Neural progenitor cell (in vitro differentiated cells): ENCODE measurements around the gene ESYT2. TPM values are rescaled to one million over a fixed set of nuclear protein-coding genes. Genes with fewer than 3 reads are reported as not detected.

Source experiments
- DNase-seq: peaks from one replicate; pipeline ENCODE4 v3.0.0-alpha.2; 2016; ENCODE audit warnings: low spot score
- H2AFZ ChIP-seq: fragments of 200-600 bp; sonication (generic); replicated peaks from 2 replicates; pipeline ENCODE4 v1.6.1; 2016; ENCODE audit warnings: antibody characterized with exemption
- H3F3A ChIP-seq: fragments of 200-600 bp; sonication (generic); 2 replicates; pipeline ENCODE4 v1.6.1; 2016; ENCODE audit warnings: antibody characterized with exemption, low read depth
- H3K27ac ChIP-seq: fragments of 200-600 bp; sonication (generic); 2 replicates; pipeline ENCODE4 v1.5.1; 2016; ENCODE audit warnings: mild to moderate bottlenecking
- H3K27me3 ChIP-seq: fragments of 200-600 bp; sonication (generic); 2 replicates; pipeline ENCODE4 v1.6.1; 2016; ENCODE audit warnings: mild to moderate bottlenecking, moderate library complexity
- H3K36me3 ChIP-seq: fragments of 200-600 bp; sonication (generic); 2 replicates; pipeline ENCODE4 v1.5.1; 2016
- H3K4me1 ChIP-seq: fragments of 200-600 bp; sonication (generic); 2 replicates; pipeline ENCODE4 v1.6.1; 2016; ENCODE audit warnings: mixed run types
- H3K4me2 ChIP-seq: fragments of 200-600 bp; sonication (generic); 2 replicates; pipeline ENCODE4 v1.6.1; 2016
- H3K4me3 ChIP-seq: fragments of 200-600 bp; sonication (generic); 2 replicates; pipeline ENCODE4 v1.5.1; 2016
- H3K79me2 ChIP-seq: fragments of 200-600 bp; sonication (generic); 2 replicates; pipeline ENCODE4 v1.6.1; 2016; ENCODE audit warnings: low read depth
- H3K9ac ChIP-seq: fragments of 200-600 bp; sonication (generic); 2 replicates; pipeline ENCODE4 v1.6.1; 2016
- H3K9me3 ChIP-seq: fragments of 200-600 bp; sonication (generic); 2 replicates; pipeline ENCODE4 v1.5.1; 2016; ENCODE audit warnings: low read depth
- H4K20me1 ChIP-seq: fragments of 200-600 bp; sonication (generic); 2 replicates; pipeline ENCODE4 v1.6.1; 2016; ENCODE audit warnings: low read depth
- H3K27ac Mint-ChIP-seq: 3 replicates; pipeline ENCODE4 v1.8.0; 2021; ENCODE audit warnings: mixed read lengths
- H3K27me3 Mint-ChIP-seq: 2 replicates; pipeline ENCODE4 v1.8.0; 2022; ENCODE audit warnings: low read depth, mild to moderate bottlenecking, inconsistent platforms, moderate library complexity, mixed read lengths; ENCODE audit not compliant: insufficient read depth
- H3K36me3 Mint-ChIP-seq: 3 replicates; pipeline ENCODE4 v1.8.0; 2021; ENCODE audit warnings: mixed read lengths
- H3K4me1 Mint-ChIP-seq: 3 replicates; pipeline ENCODE4 v1.8.0; 2021; ENCODE audit warnings: mixed read lengths
- H3K4me3 Mint-ChIP-seq: 3 replicates; pipeline ENCODE4 v1.8.0; 2021; ENCODE audit warnings: mild to moderate bottlenecking, moderate library complexity, mixed read lengths
- H3K9me3 Mint-ChIP-seq: 3 replicates; pipeline ENCODE4 v1.8.0; 2020; ENCODE audit warnings: mixed read lengths
- CTCF ChIP-seq: fragments of 200-600 bp; sonication (generic); IDR thresholded peaks from 2 replicates; pipeline ENCODE4 v1.5.1; 2017; ENCODE audit warnings: antibody characterized with exemption, mild to moderate bottlenecking
- EZH2 ChIP-seq: fragments of 200-600 bp; sonication (generic); IDR thresholded peaks from 2 replicates; pipeline ENCODE4 v1.6.1; 2017; ENCODE audit warnings: antibody characterized with exemption, mild to moderate bottlenecking, moderate library complexity
- EZH2phosphoT487 ChIP-seq: fragments of 200-600 bp; sonication (generic); IDR thresholded peaks from 2 replicates; pipeline ENCODE4 v1.6.1; 2017; ENCODE audit warnings: antibody characterized with exemption
- total RNA-seq: library from RNA; depleted of rRNA; stranded (reverse); fragments of >200 nt; gene quantifications from 2 replicates; pipeline ENCODE4 v1.2.3, GENCODE V29; 2015; ENCODE audit warnings: low replicate concordance

The ESYT2 gene
- total RNA-seq, 1 donor from 2014 or later = 33.4 TPM

GRCh38 chr7:158818325-158819213, 10.7 kb downstream of the ESYT2 start:
- Mint-ChIP-seq H3K27me3 (peaks cover 2% of the 10 kb centered on the region), H3K9me3 (no peaks in the 10 kb centered on the region), H3K27ac (peak overlapping the region; percentile 4), H3K4me3 (no peak overlapping the region), H3K36me3 (peaks cover 2% of the 10 kb centered on the region), H3K4me1 (peaks cover 49% of the 10 kb centered on the region)
- no peaks in the 10 kb centered on the region for H4K20me1 ChIP-seq
- no peaks in the 10 kb centered on the region for H3K9me3 ChIP-seq
- no peaks in the 10 kb centered on the region for H3K36me3 ChIP-seq
- H3K27me3 ChIP-seq = no peaks in the 10 kb centered on the region
- peak overlapping the region; percentile 48 for H3K4me2 ChIP-seq
- H2AFZ ChIP-seq = peak overlapping the region; percentile 10
- no peak overlapping the region for H3K27ac ChIP-seq
- H3K4me1 ChIP-seq = peaks cover 40% of the 10 kb centered on the region
- H3F3A ChIP-seq = peaks cover 15% of the 10 kb centered on the region
- no peak for TF ChIP-seq CTCF
- TF ChIP-seq EZH2phosphoT487 = no peak
- TF ChIP-seq EZH2 = no peak
- H3K4me3 ChIP-seq = no peak overlapping the region
- peaks cover 91% of the 10 kb centered on the region for H3K79me2 ChIP-seq
- no peak overlapping the region for H3K9ac ChIP-seq
- DNase-seq = peak; percentile 75

GRCh38 chr7:158816995-158817394, 12.3 kb downstream of the ESYT2 start:
- Histone ChIP-seq H2AFZ (no peak overlapping the region), H3K4me2 (no peak overlapping the region), H3K4me1 (peaks cover 40% of the 10 kb centered on the region), H4K20me1 (no peaks in the 10 kb centered on the region), H3K9ac (no peak overlapping the region), H3K27ac (no peak overlapping the region), H3K4me3 (no peak overlapping the region), H3F3A (peaks cover 15% of the 10 kb centered on the region), H3K27me3 (no peaks in the 10 kb centered on the region), H3K36me3 (no peaks in the 10 kb centered on the region), H3K79me2 (peaks cover 91% of the 10 kb centered on the region), H3K9me3 (no peaks in the 10 kb centered on the region)
- H3K4me1 Mint-ChIP-seq = peaks cover 49% of the 10 kb centered on the region
- H3K36me3 Mint-ChIP-seq = peaks cover 2% of the 10 kb centered on the region
- H3K4me3 Mint-ChIP-seq = no peak overlapping the region
- no peaks in the 10 kb centered on the region for H3K27me3 Mint-ChIP-seq
- TF ChIP-seq EZH2phosphoT487 = no peak
- TF ChIP-seq EZH2 = no peak
- no peak for TF ChIP-seq CTCF
- no peaks in the 10 kb centered on the region for H3K9me3 Mint-ChIP-seq
- DNase-seq = no peak
- no peak overlapping the region for H3K27ac Mint-ChIP-seq

- Histone ChIP-seq H3K9ac (no peak overlapping the region), H3K4me1 (peaks cover 40% of the 10 kb centered on the region), H2AFZ (no peak overlapping the region), H3K27ac (peak overlapping the region; percentile 47), H3K9me3 (no peaks in the 10 kb centered on the region), H3F3A (peaks cover 15% of the 10 kb centered on the region), H3K27me3 (no peaks in the 10 kb centered on the region), H3K4me3 (no peak overlapping the region), H3K79me2 (peaks cover 91% of the 10 kb centered on the region), H3K4me2 (peak overlapping the region; percentile 10), H4K20me1 (no peaks in the 10 kb centered on the region), H3K36me3 (no peaks in the 10 kb centered on the region)
- no peak for TF ChIP-seq CTCF
- TF ChIP-seq EZH2 = no peak
- no peak for TF ChIP-seq EZH2phosphoT487
- H3K4me1 Mint-ChIP-seq = peaks cover 42% of the 10 kb centered on the region
- no peak overlapping the region for H3K27ac Mint-ChIP-seq
- H3K4me3 Mint-ChIP-seq = no peak overlapping the region
- no peaks in the 10 kb centered on the region for H3K27me3 Mint-ChIP-seq
- no peak for DNase-seq
- peaks cover 2% of the 10 kb centered on the region for H3K36me3 Mint-ChIP-seq
- H3K9me3 Mint-ChIP-seq = no peaks in the 10 kb centered on the region
Measured at GRCh38 chr7:158816271-158816670, 13.0 kb downstream of the ESYT2 start.
